ENCODE data around the gene PGM5. TPM values are rescaled to one million over a fixed set of nuclear protein-coding genes. Genes with fewer than 3 reads are reported as not detected.

Gene PGM5
- total and polyA plus RNA-seq, 2 of the 4 experiments (the other 2 are of a cell fraction): 8.3 to 14.7 TPM

DNA sequence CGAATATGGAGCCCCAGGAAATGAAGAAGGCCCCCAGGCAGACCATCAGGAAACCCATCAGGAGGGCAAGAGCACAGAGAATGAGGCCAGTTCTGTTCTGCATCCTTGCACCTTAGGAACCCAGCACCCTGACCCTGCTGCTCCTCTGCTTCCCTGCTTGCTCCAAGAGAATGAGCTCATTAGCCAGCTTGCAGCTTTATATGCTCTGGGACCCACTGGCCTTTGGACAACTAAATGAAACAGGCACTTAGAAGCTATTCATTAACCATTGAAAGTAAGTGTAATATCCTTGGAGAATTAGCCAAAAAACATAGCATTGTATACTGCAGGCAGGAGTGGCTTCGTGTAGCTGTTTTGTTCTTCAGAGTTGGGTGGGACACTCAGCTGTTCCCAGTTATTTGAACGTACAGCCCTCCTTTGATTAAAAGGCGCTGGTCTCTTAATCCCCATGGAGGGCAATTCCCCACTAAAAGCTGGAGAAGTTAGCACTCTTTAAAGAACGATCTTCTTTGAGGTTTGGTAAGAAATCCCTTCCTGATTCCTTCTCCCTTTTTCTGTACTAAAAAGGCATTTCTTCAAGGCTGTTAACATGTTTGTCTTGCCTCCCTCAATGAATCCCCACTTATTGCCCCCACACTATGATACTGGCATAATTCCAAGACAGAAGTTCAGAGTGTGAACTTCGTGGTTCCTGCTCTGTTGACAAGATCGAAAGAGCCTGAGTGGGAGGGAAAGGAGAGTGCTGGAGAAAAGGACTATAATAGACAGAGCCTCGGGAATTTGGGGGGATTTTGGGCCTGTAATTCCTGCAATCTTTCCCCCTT lies 184.5 kb downstream of the PGM5 start, which contains the start of gene TMEM252:
Gene TMEM252 (minus strand): TSS at position 172 of the 824 bp plus-strand sequence. CDS start 69 bp downstream, at position 103.
- H3K9ac ChIP-seq (ENCODE audit: low read depth, low read length): no peak within 1 kb of the TSS
- H3K79me1 ChIP-seq (ENCODE audit: low read depth in 1 of 2, low read length in 2 of 2): no peaks in the 10 kb centered on the region
- H3K27me3 ChIP-seq (ENCODE audit: control insufficient read depth, insufficient read depth, low read length): peaks cover 5% of the 10 kb centered on the region
- no peak within 1 kb of the TSS for H3K18ac ChIP-seq (ENCODE audit: low read depth, low read length)
- H4K91ac ChIP-seq (ENCODE audit: insufficient read depth, low read depth, low read length): no peak within 1 kb of the TSS
- no peak within 1 kb of the TSS for H2BK15ac ChIP-seq (ENCODE audit: low read depth, low read length)
- in situ Hi-C loops (cut with MboI; ENCODE audit: low sequenced_read_pairs) (no loop called here), dilution Hi-C loops (cut with HindIII; ENCODE audit: low sequenced_read_pairs, unreplicated experiment) (no loop called here), intact Hi-C loops (cut with micrococcal nuclease) (no loop called here)
- H3K4me1 ChIP-seq (ENCODE audit: control insufficient read depth, insufficient read depth, low read length): no peaks in the 10 kb centered on the region
- H3K56ac ChIP-seq (ENCODE audit: extremely low read depth, insufficient read depth, low read length): no peak within 1 kb of the TSS
- H3K14ac ChIP-seq (replicated peaks; ENCODE audit: low read depth, low read length): no peak within 1 kb of the TSS
- no peak within 1 kb of the TSS for H4K5ac ChIP-seq (ENCODE audit: low read depth, low read length)
- no peak within 1 kb of the TSS for H2AK5ac ChIP-seq (ENCODE audit: low read depth, low read length)
- no peak within 1 kb of the TSS for H2AFZ ChIP-seq (replicated peaks; ENCODE audit: low read length, poor library complexity)
- no peak within 1 kb of the TSS for H2AK9ac ChIP-seq (replicated peaks; ENCODE audit: low read depth, low read length, poor library complexity)
- no peaks in the 10 kb centered on the region for H3K36me3 ChIP-seq (ENCODE audit: control insufficient read depth, insufficient read depth, low read length)
- H3K23ac ChIP-seq (ENCODE audit: low read depth, low read length): no peak within 1 kb of the TSS
- H3K4ac ChIP-seq (ENCODE audit: low read depth, low read length): no peak within 1 kb of the TSS
- H3K9me1 ChIP-seq (ENCODE audit: insufficient read depth, low read length): no peaks in the 10 kb centered on the region
- no peak within 1 kb of the TSS for H3K4me3 ChIP-seq (ENCODE audit: insufficient read depth, low read depth, low read length)
- CTCF ChIA-PET: interaction anchor here (1.0 kb wide), 1 partner anchor 21 kb away, joined by 3 read pairs; no protein-coding TSS in a partner anchor
- H4K20me1 ChIP-seq (ENCODE audit: insufficient read depth, low read length): no peaks in the 10 kb centered on the region
- H2BK5ac ChIP-seq (ENCODE audit: low read depth, low read length, poor library complexity, severe bottlenecking): no peak within 1 kb of the TSS
- WGBS, 2 experiments (ENCODE audit: extremely low coverage in 2 of 2, insufficient read length in 1 of 2): no CpG with 5 or more reads among the region's 8 CpGs
- POLR2A ChIA-PET (ENCODE audit: unreplicated experiment): no interaction called here
- no peak within 1 kb of the TSS for H3K4me2 ChIP-seq (ENCODE audit: low read depth, low read length)
- no peaks in the 10 kb centered on the region for H3K9me3 ChIP-seq (ENCODE audit: control insufficient read depth, insufficient read depth, low read length)
- DNase-seq: no peak
- no peak within 1 kb of the TSS for H2BK20ac ChIP-seq (ENCODE audit: low read depth, low read length)
- no peak within 1 kb of the TSS for H3K27ac ChIP-seq (ENCODE audit: insufficient read depth, low read length)
- no TSS peak for BruUV-seq (replicated peaks)
- TF ChIP-seq MXI1 (IDR thresholded peaks at IDR 0.05; ENCODE audit: borderline replicate concordance, low read depth, low read length) (no peak), SMC3 (IDR thresholded peaks at IDR 0.05; ENCODE audit: low read depth, low read length) (no peak), CEBPB (IDR thresholded peaks at IDR 0.05; ENCODE audit: low read depth, low read length) (no peak), CHD1 (IDR thresholded peaks at IDR 0.05; ENCODE audit: low read depth, low read length) (no peak)
- no peak for ATAC-seq (ENCODE audit: low read depth)
- no peak within 1 kb of the TSS for H2BK120ac ChIP-seq (ENCODE audit: low read depth, low read length)
- H4K8ac ChIP-seq (ENCODE audit: low read depth in 2 of 2, low read length in 2 of 2): no peak within 1 kb of the TSS
